H9 (cell line): ENCODE data around the gene FBXO38. TPM values are rescaled to one million over a fixed set of nuclear protein-coding genes. Genes with fewer than 3 reads are reported as not detected.

ENCODE experiments used
- DNase-seq: peaks from one replicate; pipeline ENCODE4 v3.0.0-alpha.2; 2017
- H2AFZ ChIP-seq: one replicate; pipeline ENCODE4 v1.6.1; 2013; ENCODE audit warnings: mild to moderate bottlenecking, low read length, control low read depth, moderate library complexity
- H2AK5ac ChIP-seq: 2 replicates; pipeline ENCODE4 v1.6.1; 2013; ENCODE audit warnings: low read length, control low read depth, mixed read lengths; ENCODE audit not compliant: insufficient read length
- H2BK120ac ChIP-seq: one replicate; pipeline ENCODE4 v1.6.1; 2013; ENCODE audit warnings: low read depth, mild to moderate bottlenecking, low read length, control low read depth, inconsistent platforms; ENCODE audit not compliant: poor library complexity, severe bottlenecking
- H2BK12ac ChIP-seq: 2 replicates; pipeline ENCODE4 v1.6.1; 2013; ENCODE audit warnings: low read length, control low read depth, mixed read lengths, low read depth; ENCODE audit not compliant: insufficient read length
- H2BK15ac ChIP-seq: 2 replicates; pipeline ENCODE4 v1.6.1; 2013; ENCODE audit warnings: low read depth, low read length, control low read depth
- H2BK20ac ChIP-seq: one replicate; pipeline ENCODE4 v1.6.1; 2013; ENCODE audit warnings: low read depth, mild to moderate bottlenecking, low read length, control low read depth, inconsistent platforms; ENCODE audit not compliant: poor library complexity, severe bottlenecking
- H2BK5ac ChIP-seq: 2 replicates; pipeline ENCODE4 v1.6.1; 2013; ENCODE audit warnings: low read length, control low read depth, mixed read lengths; ENCODE audit not compliant: insufficient read length
- H3K14ac ChIP-seq: 2 replicates; pipeline ENCODE4 v1.6.1; 2013; ENCODE audit warnings: low read length, control low read depth; ENCODE audit not compliant: insufficient read depth
- H3K18ac ChIP-seq: 2 replicates; pipeline ENCODE4 v1.6.1; 2013; ENCODE audit warnings: low read depth, mild to moderate bottlenecking, mixed read lengths, low read length, control low read depth; ENCODE audit not compliant: insufficient read length
- H3K23ac ChIP-seq: 2 replicates; pipeline ENCODE4 v1.6.1; 2013; ENCODE audit warnings: low read length, control low read depth, mixed read lengths, low read depth; ENCODE audit not compliant: insufficient read length
- H3K23me2 ChIP-seq: 2 replicates; pipeline ENCODE4 v1.6.1; 2013; ENCODE audit warnings: low read depth, mild to moderate bottlenecking, mixed read lengths, low read length, control low read depth; ENCODE audit not compliant: insufficient read length, poor library complexity, severe bottlenecking
- H3K27ac ChIP-seq: 2 replicates; pipeline ENCODE4 v1.5.1; 2013; ENCODE audit warnings: low read length, control low read depth, mixed read lengths, low read depth; ENCODE audit not compliant: insufficient read length
- H3K27me3 ChIP-seq: 2 replicates; pipeline ENCODE4 v1.6.1; 2013; ENCODE audit warnings: low read length, control low read depth, inconsistent platforms; ENCODE audit not compliant: insufficient read depth
- H3K4ac ChIP-seq: 2 replicates; pipeline ENCODE4 v1.6.1; 2013; ENCODE audit warnings: low read depth, mild to moderate bottlenecking, control low read depth, inconsistent platforms, low read length, moderate library complexity
- H3K4me1 ChIP-seq: 2 replicates; pipeline ENCODE4 v1.6.1; 2013; ENCODE audit warnings: low read length, control low read depth, inconsistent platforms; ENCODE audit not compliant: insufficient read depth
- H3K4me2 ChIP-seq: 2 replicates; pipeline ENCODE4 v1.6.1; 2013; ENCODE audit warnings: low read length, control low read depth, mixed read lengths; ENCODE audit not compliant: insufficient read length, insufficient read depth
- H3K56ac ChIP-seq: 2 replicates; pipeline ENCODE4 v1.6.1; 2013; ENCODE audit warnings: low read depth, mild to moderate bottlenecking, mixed read lengths, low read length, control low read depth; ENCODE audit not compliant: insufficient read length
- H3K79me1 ChIP-seq: 2 replicates; pipeline ENCODE4 v1.6.1; 2013; ENCODE audit warnings: low read depth, mild to moderate bottlenecking, moderate library complexity, low read length, control low read depth, inconsistent platforms; ENCODE audit not compliant: insufficient read depth, poor library complexity, severe bottlenecking
- H3K79me2 ChIP-seq: 2 replicates; pipeline ENCODE4 v1.6.1; 2013; ENCODE audit warnings: low read length, control low read depth, inconsistent platforms; ENCODE audit not compliant: insufficient read depth
- H3K9ac ChIP-seq: 2 replicates; pipeline ENCODE4 v1.6.1; 2013; ENCODE audit warnings: low read length, control low read depth, mixed read lengths; ENCODE audit not compliant: insufficient read length; ENCODE audit errors: extremely low read depth
- H3K9me3 ChIP-seq: one replicate; pipeline ENCODE4 v1.6.1; 2013; ENCODE audit warnings: low read depth, low read length, inconsistent platforms; ENCODE audit not compliant: control insufficient read depth
- H3T11ph ChIP-seq: one replicate; pipeline ENCODE4 v1.6.1; 2013; ENCODE audit warnings: mild to moderate bottlenecking, low read length, control low read depth, inconsistent platforms
- H4K20me1 ChIP-seq: one replicate; pipeline ENCODE4 v1.6.1; 2013; ENCODE audit not compliant: control insufficient read depth, insufficient read length, insufficient read depth
- H4K5ac ChIP-seq: 2 replicates; pipeline ENCODE4 v1.6.1; 2013; ENCODE audit warnings: low read depth, mild to moderate bottlenecking, mixed read lengths, low read length, control low read depth; ENCODE audit not compliant: insufficient read length
- H4K8ac ChIP-seq: replicated peaks from 2 replicates; pipeline ENCODE4 v1.6.1; 2013; ENCODE audit warnings: low read length, control low read depth, mixed read lengths, low read depth; ENCODE audit not compliant: insufficient read length
- H4K91ac ChIP-seq: 2 replicates; pipeline ENCODE4 v1.6.1; 2013; ENCODE audit warnings: low read depth, mild to moderate bottlenecking, moderate library complexity, mixed read lengths, low read length, control low read depth; ENCODE audit not compliant: insufficient read length
- H3K27ac Mint-ChIP-seq, 3 experiments: 2 replicates in 2 of 3; 3 replicates in 1 of 3; pipeline ENCODE4 v1.8.0; 2020 to 2021; ENCODE audit warnings: mixed read lengths in 3 of 3, mild to moderate bottlenecking in 1 of 3, moderate library complexity in 1 of 3
- H3K27me3 Mint-ChIP-seq: 2 replicates; pipeline ENCODE4 v1.8.0; 2021; ENCODE audit warnings: low read depth, mild to moderate bottlenecking, moderate library complexity, mixed read lengths
- H3K36me3 Mint-ChIP-seq, 3 experiments: 2 replicates in 2 of 3; 3 replicates in 1 of 3; pipeline ENCODE4 v1.8.0; 2020 to 2021; ENCODE audit warnings: low read depth in 3 of 3, mixed read lengths in 3 of 3; ENCODE audit not compliant: insufficient read depth in 1 of 3
- H3K4me1 Mint-ChIP-seq, 2 experiments: 2 replicates each; pipeline ENCODE4 v1.8.0; 2020; ENCODE audit warnings: mixed read lengths in 2 of 2
- H3K4me3 Mint-ChIP-seq, 2 experiments: 2 replicates in 1 of 2; 3 replicates in 1 of 2; pipeline ENCODE4 v1.8.0; 2020 to 2021; ENCODE audit warnings: mild to moderate bottlenecking in 2 of 2, mixed read lengths in 2 of 2, moderate library complexity in 1 of 2
- H3K9me3 Mint-ChIP-seq, 2 experiments: 2 replicates in 1 of 2; 3 replicates in 1 of 2; pipeline ENCODE4 v1.8.0; 2020; ENCODE audit warnings: mild to moderate bottlenecking in 2 of 2, mixed read lengths in 2 of 2, moderate library complexity in 1 of 2
- CTCF ChIP-seq: fragments of 200-600 bp; sonication (generic); conservative IDR thresholded peaks from 3 replicates; pipeline ENCODE4 v1.8.0; 2021; ENCODE audit warnings: antibody characterized with exemption, mild to moderate bottlenecking
- total RNA-seq: library from RNA; stranded (reverse); gene quantifications from 2 replicates; pipeline ENCODE4 v1.2.1, GENCODE V29; 2021

FBXO38 gene
- total RNA-seq, 1 experiment from 2014 or later = 34.6 TPM

GRCh38 chr5:148484651-148485050, 100.9 kb downstream of the FBXO38 start:
- H3K27ac Mint-ChIP-seq = no peak overlapping the region
- H3T11ph ChIP-seq = no peak overlapping the region
- H3K36me3 Mint-ChIP-seq = no peaks in the 10 kb centered on the region
- no peak overlapping the region for H3K4me3 Mint-ChIP-seq
- H3K27me3 ChIP-seq = no peaks in the 10 kb centered on the region; the same call in 1 of the 2 replicates
- H2BK120ac ChIP-seq = no peak overlapping the region
- H3K18ac ChIP-seq = no peak overlapping the region
- DNase-seq = no peak
- no peak overlapping the region for H2BK20ac ChIP-seq
- TF ChIP-seq CTCF = no peak
- H3K4ac ChIP-seq = no peak overlapping the region
- H3K4me1 ChIP-seq = no peaks in the 10 kb centered on the region
- H3K4me1 Mint-ChIP-seq = peaks cover 0 to 10% of the 10 kb centered on the region in 2 experiments; a peak in 3 of 4 replicates
- no peak overlapping the region for H2BK12ac ChIP-seq
- no peak overlapping the region for H4K91ac ChIP-seq
- H3K23me2 ChIP-seq = no peaks in the 10 kb centered on the region
- H2BK5ac ChIP-seq = no peak overlapping the region
- H3K14ac ChIP-seq = no peak overlapping the region
- peaks cover 69% of the 10 kb centered on the region for H3K27me3 Mint-ChIP-seq
- H3K4me2 ChIP-seq = no peak overlapping the region
- H2AK5ac ChIP-seq = no peak overlapping the region
- no peaks in the 10 kb centered on the region for H3K79me2 ChIP-seq
- H4K20me1 ChIP-seq = no peaks in the 10 kb centered on the region
- no peak overlapping the region for H3K56ac ChIP-seq
- H3K9ac ChIP-seq = no peak overlapping the region
- no peak overlapping the region for H4K8ac ChIP-seq
- no peaks in the 10 kb centered on the region for H3K9me3 Mint-ChIP-seq
- no peak overlapping the region for H3K27ac ChIP-seq
- H3K9me3 ChIP-seq = no peaks in the 10 kb centered on the region
- H3K79me1 ChIP-seq = no peaks in the 10 kb centered on the region
- no peak overlapping the region for H2AFZ ChIP-seq
- no peak overlapping the region for H4K5ac ChIP-seq
- H2BK15ac ChIP-seq = no peak overlapping the region
- no peak overlapping the region for H3K23ac ChIP-seq
